GM12875 (cell line): Measurements from ENCODE around the gene RAB4A.

ENCODE experiments used
- H3K4me3 ChIP-seq: one replicate; pipeline ENCODE4 v1.5.1; 2011; ENCODE audit warnings: low read depth, low read length, control low read depth
- CTCF ChIP-seq: IDR thresholded peaks from 2 replicates; pipeline ENCODE4 v1.5.1; 2011; ENCODE audit warnings: low read depth, mild to moderate bottlenecking, control low read depth, inconsistent platforms, low read length, moderate library complexity, borderline replicate concordance; ENCODE audit not compliant: insufficient read depth

Gene RAB4A

GRCh38 chr1:229280037-229280828 lies 9.3 kb downstream of the RAB4A start:
- H3K4me3 ChIP-seq: no peak overlapping the region
- TF ChIP-seq CTCF: no peak

GRCh38 chr1:229280921-229281320 lies 10.0 kb downstream of the RAB4A start:
- no peak for TF ChIP-seq CTCF
- H3K4me3 ChIP-seq: no peak overlapping the region

GRCh38 chr1:229281339-229281926 lies 10.5 kb downstream of the RAB4A start:
- H3K4me3 ChIP-seq: no peak overlapping the region
- no peak for TF ChIP-seq CTCF

- TF ChIP-seq CTCF: no peak
- no peak overlapping the region for H3K4me3 ChIP-seq
Measured at GRCh38 chr1:229282295-229282823, 11.4 kb downstream of the RAB4A start.

GRCh38 chr1:229283183-229283611 lies 12.3 kb downstream of the RAB4A start:
- H3K4me3 ChIP-seq: no peak overlapping the region
- no peak for TF ChIP-seq CTCF

- no peak for TF ChIP-seq CTCF
- no peak overlapping the region for H3K4me3 ChIP-seq
Measured at GRCh38 chr1:229284887-229285286, 14.0 kb downstream of the RAB4A start.

GRCh38 chr1:229285440-229285839 lies 14.5 kb downstream of the RAB4A start:
- no peak overlapping the region for H3K4me3 ChIP-seq
- no peak for TF ChIP-seq CTCF
